Measurements from ENCODE around the gene TMPRSS6. TPM values are rescaled to one million over a fixed set of nuclear protein-coding genes. Genes with fewer than 3 reads are reported as not detected.

TMPRSS6 gene
- total and polyA plus RNA-seq, 2 of the 8 experiments (the other 6 are each of a cell fraction or from before 2014, with no cell fraction given) = 0.02 TPM; not detected in 1

GRCh38 chr22:37089434-37089833 lies 20.1 kb downstream of the TMPRSS6 start:
- Histone ChIP-seq H3K56ac (replicated peaks; ENCODE audit: insufficient read length, low read depth, low read length) (no peak overlapping the region), H2BK120ac (replicated peaks; ENCODE audit: low read depth, low read length) (no peak overlapping the region), H3K4me3 (ENCODE audit: extremely low read depth in 1 of 4, insufficient read depth in 2 of 4, low read depth in 3 of 4, low read length in 4 of 4) (no peak overlapping the region), H2AK5ac (ENCODE audit: low read depth, low read length) (no peak overlapping the region), H2BK5ac (ENCODE audit: low read depth, low read length) (no peak overlapping the region), H3K27ac (ENCODE audit: low read depth, low read length) (no peak overlapping the region), H3K36me3 (ENCODE audit: control insufficient read depth in 2 of 4, insufficient read depth in 4 of 4, low read length in 3 of 4) (no peaks in the 10 kb centered on the region), H2BK15ac (ENCODE audit: low read length) (no peak overlapping the region), H3K9me3 (ENCODE audit: insufficient read depth in 2 of 2, low read depth in 1 of 2, low read length in 1 of 2) (no peaks in the 10 kb centered on the region), H3K9ac (replicated peaks in 1 of 4; ENCODE audit: extremely low read depth in 1 of 4, low read depth in 3 of 4, low read length in 3 of 4) (no peak overlapping the region), H3K4me2 (ENCODE audit: insufficient read depth in 1 of 2, low read depth in 2 of 2, low read length in 2 of 2) (no peak overlapping the region), H2BK12ac (ENCODE audit: low read depth, low read length) (no peak overlapping the region), H2AFZ (ENCODE audit: low read length) (no peak overlapping the region), H3K79me1 (ENCODE audit: low read depth, low read length) (no peaks in the 10 kb centered on the region), H3K23me2 (ENCODE audit: low read depth, low read length) (no peaks in the 10 kb centered on the region; the same call in 1 of the 2 replicates), H4K8ac (ENCODE audit: extremely low read depth, insufficient read depth, low read length) (no peak overlapping the region), H3K4me1 (replicated peaks in 1 of 4; ENCODE audit: control insufficient read depth in 3 of 4, insufficient read depth in 4 of 4, low read length in 3 of 4) (peaks cover 0 to 7% (median 0%) of the 10 kb centered on the region in 4 experiments; a peak in 2 of 7 replicates), H4K5ac (ENCODE audit: insufficient read length, low read depth, low read length) (no peak overlapping the region), H2BK20ac (ENCODE audit: low read length) (no peak overlapping the region), H3K4ac (replicated peaks; ENCODE audit: insufficient read length, low read depth, low read length) (no peak overlapping the region), H4K20me1 (replicated peaks in 1 of 2; ENCODE audit: control insufficient read depth in 1 of 2, insufficient read depth in 2 of 2, low read length in 2 of 2) (no peaks in the 10 kb centered on the region), H3K79me2 (ENCODE audit: control insufficient read depth in 1 of 2, insufficient read depth in 2 of 2, low read length in 2 of 2) (no peaks in the 10 kb centered on the region), H4K91ac (replicated peaks; ENCODE audit: insufficient read length, low read length) (no peak overlapping the region), H3K27me3 (replicated peaks in 1 of 4; ENCODE audit: control insufficient read depth in 3 of 4, extremely low read depth in 1 of 4, insufficient read depth in 3 of 4, low read length in 3 of 4) (peaks cover 0 to 6% (median 1%) of the 10 kb centered on the region in 4 experiments; a peak in 3 of 7 replicates), H3K18ac (ENCODE audit: extremely low read depth, low read length) (no peak overlapping the region), H3K23ac (ENCODE audit: insufficient read length) (no peak overlapping the region), H3K14ac (ENCODE audit: insufficient read length) (no peak overlapping the region)
- no peak for FAIRE-seq
- 89% methylated on average over 10 of the region's 12 CpGs; no CpG with 5 or more reads in 1 of the 2 experiments for WGBS, 2 experiments (ENCODE audit: extremely low coverage in 1 of 2, insufficient coverage in 1 of 2, insufficient read length in 1 of 2, insufficient replicate concordance in 2 of 2, low coverage in 1 of 2, low lambda C conversion rate in 2 of 2, missing lambda C conversion rate in 1 of 2)
- DNase-seq (ENCODE audit: low read depth in 1 of 2, low spot score in 2 of 2) = no peak
- TF ChIP-seq TAF1 (IDR thresholded peaks at IDR 0.05; ENCODE audit: low read depth, low read length) (no peak), SIN3A (conservative IDR thresholded peaks at IDR 0.05 in 1 of 2, IDR thresholded peaks at IDR 0.05 in 1 of 2; ENCODE audit: low read depth in 1 of 2, low read length in 2 of 2) (no peak), RFX5 (IDR thresholded peaks at IDR 0.05; ENCODE audit: borderline replicate concordance, low read depth, low read length) (no peak), EP300 (IDR thresholded peaks at IDR 0.05; ENCODE audit: borderline replicate concordance in 1 of 2, low read depth in 2 of 2, low read length in 2 of 2) (no peak), POLR2A (IDR thresholded peaks at IDR 0.05; ENCODE audit: control extremely low read depth in 1 of 2, low read depth in 2 of 2, low read length in 2 of 2) (no peak), KDM4A (IDR thresholded peaks at IDR 0.05; ENCODE audit: low read depth, low read length, severe bottlenecking) (no peak), JUND (IDR thresholded peaks at IDR 0.05; ENCODE audit: low read length) (no peak)
- ChIA-PET POLR2A (ENCODE audit: partially characterized antibody) (interaction anchor here (1.1 to 1.5 kb wide), 2 partner anchors 28 to 34 kb away, joined by 3 to 4 read pairs; no protein-coding TSS in a partner anchor), CTCF (ENCODE audit: partially characterized antibody) (interaction anchor here (0.6 to 4.8 kb wide), 6 partner anchors 10 to 81 kb away, joined by 3 to 24 read pairs (median 3); no protein-coding TSS in a partner anchor)
